Liver (tissue), 9 donors: ENCODE results near the gene RPS6KA5. TPM values are rescaled to one million over a fixed set of nuclear protein-coding genes. Genes with fewer than 3 reads are reported as not detected.

Experiments used
- DNase-seq: peaks from one replicate; pipeline ENCODE4 v3.0.0-alpha.2; 2017; ENCODE audit warnings: low spot score
- H3K27ac ChIP-seq, 2 donors: one replicate each; pipeline ENCODE4 v1.7.0; 2013; ENCODE audit warnings: inconsistent platforms in 2 of 2, low read length in 2 of 2, control low read depth in 1 of 2, low read depth in 1 of 2, mild to moderate bottlenecking in 1 of 2
- H3K27me3 ChIP-seq, 4 donors: one replicate each; pipeline versions ENCODE4 v1.6.1 to v1.7.0; 2013; ENCODE audit warnings: low read length in 3 of 4, inconsistent platforms in 1 of 4, mild to moderate bottlenecking in 1 of 4, moderate library complexity in 1 of 4; ENCODE audit not compliant: control insufficient read depth in 4 of 4, insufficient read depth in 4 of 4
- H3K36me3 ChIP-seq, 4 donors: one replicate each; pipeline versions ENCODE4 v1.6.1 to v1.7.0; 2013; ENCODE audit warnings: low read length in 3 of 4, mild to moderate bottlenecking in 3 of 4, low read depth in 1 of 4, moderate library complexity in 1 of 4; ENCODE audit not compliant: control insufficient read depth in 4 of 4, insufficient read depth in 3 of 4
- H3K4me1 ChIP-seq, 4 donors: one replicate each; pipeline versions ENCODE4 v1.6.1 to v1.7.0; 2013; ENCODE audit warnings: low read length in 3 of 4, mild to moderate bottlenecking in 3 of 4, moderate library complexity in 1 of 4; ENCODE audit not compliant: control insufficient read depth in 4 of 4, insufficient read depth in 4 of 4
- H3K4me3 ChIP-seq, 3 donors: one replicate each; pipeline versions ENCODE4 v1.6.1 to v1.7.0; 2013; ENCODE audit warnings: low read length in 3 of 3, control low read depth in 1 of 3, low read depth in 1 of 3, mild to moderate bottlenecking in 1 of 3
- H3K9ac ChIP-seq, 2 donors: one replicate each; pipeline ENCODE4 v1.7.0; 2013; ENCODE audit warnings: low read length in 2 of 2, mild to moderate bottlenecking in 2 of 2, moderate library complexity in 2 of 2, control low read depth in 1 of 2, low read depth in 1 of 2
- H3K9me3 ChIP-seq, 4 donors: one replicate each; pipeline versions ENCODE4 v1.6.1 to v1.7.0; 2013; ENCODE audit warnings: low read length in 3 of 4; ENCODE audit not compliant: control insufficient read depth in 4 of 4
- EGR1 ChIP-seq, 2 donors: IDR thresholded peaks; 2 replicates each; pipeline ENCODE4 v1.6.1; 2016 to 2018; ENCODE audit warnings: antibody characterized with exemption in 2 of 2, low read depth in 2 of 2
- FOXA1 ChIP-seq: IDR thresholded peaks from 2 replicates; pipeline ENCODE4 v1.6.1; 2016; ENCODE audit warnings: antibody characterized with exemption
- FOXA2 ChIP-seq: IDR thresholded peaks from 2 replicates; pipeline ENCODE4 v1.6.1; 2016; ENCODE audit warnings: antibody characterized with exemption
- GABPA ChIP-seq, 2 donors: IDR thresholded peaks in 1 of 2; conservative IDR thresholded peaks in 1 of 2; 2 replicates each; pipeline ENCODE4 v1.6.1; 2016; ENCODE audit warnings: antibody characterized with exemption in 2 of 2, mild to moderate bottlenecking in 1 of 2, moderate library complexity in 1 of 2
- HNF4A ChIP-seq, 2 donors: conservative IDR thresholded peaks; 2 replicates each; pipeline ENCODE4 v1.6.1; 2016; ENCODE audit warnings: antibody characterized with exemption in 2 of 2, mild to moderate bottlenecking in 2 of 2
- HNF4G ChIP-seq: IDR thresholded peaks from 2 replicates; pipeline ENCODE4 v1.6.1; 2016; ENCODE audit warnings: antibody characterized with exemption
- JUND ChIP-seq, 2 donors: IDR thresholded peaks; 2 replicates each; pipeline ENCODE4 v1.6.1; 2016; ENCODE audit warnings: antibody characterized with exemption in 2 of 2
- NR2F2 ChIP-seq: IDR thresholded peaks from 2 replicates; pipeline ENCODE4 v1.6.1; 2016; ENCODE audit warnings: antibody characterized with exemption
- RAD21 ChIP-seq, 2 donors: IDR thresholded peaks; 2 replicates each; pipeline ENCODE4 v1.6.1; 2016; ENCODE audit warnings: antibody characterized with exemption in 2 of 2, mild to moderate bottlenecking in 2 of 2
- RXRA ChIP-seq, 2 donors: IDR thresholded peaks; 2 replicates each; pipeline ENCODE4 v1.6.1; 2017 to 2018; ENCODE audit warnings: antibody characterized with exemption in 2 of 2, mild to moderate bottlenecking in 1 of 2
- SP1 ChIP-seq: IDR thresholded peaks from 2 replicates; pipeline ENCODE4 v1.6.1; 2018; ENCODE audit warnings: antibody characterized with exemption, mild to moderate bottlenecking
- TAF1 ChIP-seq: conservative IDR thresholded peaks from 2 replicates; pipeline ENCODE4 v1.6.1; 2016; ENCODE audit warnings: antibody characterized with exemption, mild to moderate bottlenecking
- YY1 ChIP-seq: IDR thresholded peaks from 2 replicates; pipeline ENCODE4 v1.6.1; 2016; ENCODE audit warnings: antibody characterized with exemption, mild to moderate bottlenecking
- WGBS: extraction: QIAGEN DNeasy Blood & Tissue Kit; methylation state at CpG from one replicate; pipeline ENCODE4 v1.1.7; 2013; 5-methylcytosine and 5-hydroxymethylcytosine counted together
- polyA plus RNA-seq, 2 donors: library from polyadenylated mRNA; stranded (reverse) in 1 of 2; unstranded in 1 of 2; fragments of 200-250 nt in 1 of 2; fragments of >200 nt in 1 of 2; fragmentation: Nextera tagmentation in 1 of 2; extraction: Ambion mirVana in 1 of 2; gene quantifications; one replicate each; pipeline versions ENCODE4 v1.2.1 to v1.2.3, GENCODE V29; 2013 to 2015
- total RNA-seq, 2 donors: library from RNA; depleted of rRNA; stranded (reverse); fragments of >200 nt; gene quantifications; one replicate each; pipeline ENCODE4 v1.2.3, GENCODE V29; 2014
- TF ChIP-seq, protein P1 (sequence below): fragments of 150-350 bp; IDR thresholded peaks from 2 replicates; pipeline ENCODE4 v1.5.1; 2017; ENCODE audit warnings: improper control_type of control experiment, low read depth, low read length; ENCODE audit not compliant: missing input control
- TF ChIP-seq, protein P2 (sequence below): IDR thresholded peaks from 2 replicates; pipeline ENCODE4 v1.6.1; 2016; ENCODE audit warnings: antibody characterized with exemption
- TF ChIP-seq, protein P3 (sequence below): IDR thresholded peaks from 2 replicates; pipeline ENCODE4 v1.6.1; 2016; ENCODE audit warnings: antibody characterized with exemption
- TF ChIP-seq, protein P4 (sequence below): IDR thresholded peaks from 2 replicates; pipeline ENCODE4 v1.6.1; 2016; ENCODE audit warnings: antibody characterized with exemption, mild to moderate bottlenecking
- TF ChIP-seq, protein P5 (sequence below): IDR thresholded peaks from 2 replicates; pipeline ENCODE4 v1.6.1; 2016; ENCODE audit warnings: antibody characterized with exemption
- donor health status: healthy.
- donor health status: healthy.
- donor health status: healthy.
- donor health status: healthy.
- donor health status: healthy.

Gene RPS6KA5
- total and polyA plus RNA-seq, 4 donors: 0.52 to 2.3 (median 1.3) TPM

DNA sequence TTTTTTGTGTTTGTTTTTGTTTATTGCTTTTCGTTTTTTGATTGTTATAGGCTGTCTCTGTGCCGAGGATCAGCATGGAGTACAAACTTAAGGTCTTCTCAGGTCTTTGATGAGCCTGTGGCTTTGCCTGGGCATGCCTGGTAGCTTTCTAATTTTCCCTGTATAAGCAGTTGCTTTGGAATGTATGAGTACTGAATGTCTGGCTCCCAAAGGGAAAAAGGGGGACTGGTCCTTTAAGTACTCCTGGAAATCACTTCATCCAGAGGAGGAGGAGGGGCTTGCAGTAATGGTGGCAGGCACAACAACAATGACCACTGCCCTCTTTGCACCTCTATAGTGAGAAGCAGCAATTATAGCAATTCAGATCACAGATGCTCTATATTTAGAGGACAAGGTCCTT, 176.7 kb downstream of the RPS6KA5 start:
- DNase-seq: no peak
- H3K9ac ChIP-seq: no peak overlapping the region
- WGBS: 93% methylated on average over 2 of the region's 2 CpGs
- TF ChIP-seq, protein P1, sequence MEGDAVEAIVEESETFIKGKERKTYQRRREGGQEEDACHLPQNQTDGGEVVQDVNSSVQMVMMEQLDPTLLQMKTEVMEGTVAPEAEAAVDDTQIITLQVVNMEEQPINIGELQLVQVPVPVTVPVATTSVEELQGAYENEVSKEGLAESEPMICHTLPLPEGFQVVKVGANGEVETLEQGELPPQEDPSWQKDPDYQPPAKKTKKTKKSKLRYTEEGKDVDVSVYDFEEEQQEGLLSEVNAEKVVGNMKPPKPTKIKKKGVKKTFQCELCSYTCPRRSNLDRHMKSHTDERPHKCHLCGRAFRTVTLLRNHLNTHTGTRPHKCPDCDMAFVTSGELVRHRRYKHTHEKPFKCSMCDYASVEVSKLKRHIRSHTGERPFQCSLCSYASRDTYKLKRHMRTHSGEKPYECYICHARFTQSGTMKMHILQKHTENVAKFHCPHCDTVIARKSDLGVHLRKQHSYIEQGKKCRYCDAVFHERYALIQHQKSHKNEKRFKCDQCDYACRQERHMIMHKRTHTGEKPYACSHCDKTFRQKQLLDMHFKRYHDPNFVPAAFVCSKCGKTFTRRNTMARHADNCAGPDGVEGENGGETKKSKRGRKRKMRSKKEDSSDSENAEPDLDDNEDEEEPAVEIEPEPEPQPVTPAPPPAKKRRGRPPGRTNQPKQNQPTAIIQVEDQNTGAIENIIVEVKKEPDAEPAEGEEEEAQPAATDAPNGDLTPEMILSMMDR: no peak
- TF ChIP-seq JUND (IDR thresholded peaks at IDR 0.05) (no peak), HNF4G (no peak), TAF1 (no peak), RAD21 (IDR thresholded peaks at IDR 0.05) (no peak), FOXA2 (no peak), SP1 (no peak), NR2F2 (no peak), RXRA (IDR thresholded peaks at IDR 0.05) (no peak), GABPA (IDR thresholded peaks at IDR 0.05 in 1 of 2, conservative IDR thresholded peaks at IDR 0.05 in 1 of 2) (no peak), EGR1 (IDR thresholded peaks at IDR 0.05; ENCODE audit: low read depth in 2 of 2) (no peak), FOXA1 (no peak), YY1 (no peak), HNF4A (conservative IDR thresholded peaks at IDR 0.05) (no peak)
- TF ChIP-seq, protein P2, sequence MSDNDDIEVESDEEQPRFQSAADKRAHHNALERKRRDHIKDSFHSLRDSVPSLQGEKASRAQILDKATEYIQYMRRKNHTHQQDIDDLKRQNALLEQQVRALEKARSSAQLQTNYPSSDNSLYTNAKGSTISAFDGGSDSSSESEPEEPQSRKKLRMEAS: no peak
- TF ChIP-seq, protein P3, sequence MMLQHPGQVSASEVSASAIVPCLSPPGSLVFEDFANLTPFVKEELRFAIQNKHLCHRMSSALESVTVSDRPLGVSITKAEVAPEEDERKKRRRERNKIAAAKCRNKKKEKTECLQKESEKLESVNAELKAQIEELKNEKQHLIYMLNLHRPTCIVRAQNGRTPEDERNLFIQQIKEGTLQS: no peak
- TF ChIP-seq, protein P4, sequence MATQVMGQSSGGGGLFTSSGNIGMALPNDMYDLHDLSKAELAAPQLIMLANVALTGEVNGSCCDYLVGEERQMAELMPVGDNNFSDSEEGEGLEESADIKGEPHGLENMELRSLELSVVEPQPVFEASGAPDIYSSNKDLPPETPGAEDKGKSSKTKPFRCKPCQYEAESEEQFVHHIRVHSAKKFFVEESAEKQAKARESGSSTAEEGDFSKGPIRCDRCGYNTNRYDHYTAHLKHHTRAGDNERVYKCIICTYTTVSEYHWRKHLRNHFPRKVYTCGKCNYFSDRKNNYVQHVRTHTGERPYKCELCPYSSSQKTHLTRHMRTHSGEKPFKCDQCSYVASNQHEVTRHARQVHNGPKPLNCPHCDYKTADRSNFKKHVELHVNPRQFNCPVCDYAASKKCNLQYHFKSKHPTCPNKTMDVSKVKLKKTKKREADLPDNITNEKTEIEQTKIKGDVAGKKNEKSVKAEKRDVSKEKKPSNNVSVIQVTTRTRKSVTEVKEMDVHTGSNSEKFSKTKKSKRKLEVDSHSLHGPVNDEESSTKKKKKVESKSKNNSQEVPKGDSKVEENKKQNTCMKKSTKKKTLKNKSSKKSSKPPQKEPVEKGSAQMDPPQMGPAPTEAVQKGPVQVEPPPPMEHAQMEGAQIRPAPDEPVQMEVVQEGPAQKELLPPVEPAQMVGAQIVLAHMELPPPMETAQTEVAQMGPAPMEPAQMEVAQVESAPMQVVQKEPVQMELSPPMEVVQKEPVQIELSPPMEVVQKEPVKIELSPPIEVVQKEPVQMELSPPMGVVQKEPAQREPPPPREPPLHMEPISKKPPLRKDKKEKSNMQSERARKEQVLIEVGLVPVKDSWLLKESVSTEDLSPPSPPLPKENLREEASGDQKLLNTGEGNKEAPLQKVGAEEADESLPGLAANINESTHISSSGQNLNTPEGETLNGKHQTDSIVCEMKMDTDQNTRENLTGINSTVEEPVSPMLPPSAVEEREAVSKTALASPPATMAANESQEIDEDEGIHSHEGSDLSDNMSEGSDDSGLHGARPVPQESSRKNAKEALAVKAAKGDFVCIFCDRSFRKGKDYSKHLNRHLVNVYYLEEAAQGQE: no peak
- TF ChIP-seq, protein P5, sequence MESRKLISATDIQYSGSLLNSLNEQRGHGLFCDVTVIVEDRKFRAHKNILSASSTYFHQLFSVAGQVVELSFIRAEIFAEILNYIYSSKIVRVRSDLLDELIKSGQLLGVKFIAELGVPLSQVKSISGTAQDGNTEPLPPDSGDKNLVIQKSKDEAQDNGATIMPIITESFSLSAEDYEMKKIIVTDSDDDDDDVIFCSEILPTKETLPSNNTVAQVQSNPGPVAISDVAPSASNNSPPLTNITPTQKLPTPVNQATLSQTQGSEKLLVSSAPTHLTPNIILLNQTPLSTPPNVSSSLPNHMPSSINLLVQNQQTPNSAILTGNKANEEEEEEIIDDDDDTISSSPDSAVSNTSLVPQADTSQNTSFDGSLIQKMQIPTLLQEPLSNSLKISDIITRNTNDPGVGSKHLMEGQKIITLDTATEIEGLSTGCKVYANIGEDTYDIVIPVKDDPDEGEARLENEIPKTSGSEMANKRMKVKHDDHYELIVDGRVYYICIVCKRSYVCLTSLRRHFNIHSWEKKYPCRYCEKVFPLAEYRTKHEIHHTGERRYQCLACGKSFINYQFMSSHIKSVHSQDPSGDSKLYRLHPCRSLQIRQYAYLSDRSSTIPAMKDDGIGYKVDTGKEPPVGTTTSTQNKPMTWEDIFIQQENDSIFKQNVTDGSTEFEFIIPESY: no peak
- H3K27ac ChIP-seq: no peak overlapping the region
- H3K4me1 ChIP-seq: no peaks in the 10 kb centered on the region
- H3K4me3 ChIP-seq: no peak overlapping the region
- H3K36me3 ChIP-seq: no peaks in the 10 kb centered on the region
- H3K27me3 ChIP-seq: no peaks in the 10 kb centered on the region
- peaks cover 0 to 3% (median 0%) of the 10 kb centered on the region in 4 donors for H3K9me3 ChIP-seq
